Subcutaneous adipose tissue (tissue), 4 donors: ENCODE results near the gene SRRM4. TPM values are rescaled to one million over a fixed set of nuclear protein-coding genes. Genes with fewer than 3 reads are reported as not detected.

Source experiments
- CTCF ChIP-seq: fragments of 450-650 bp; IDR thresholded peaks from one replicate; pipeline ENCODE4 v1.5.1; 2016; ENCODE audit warnings: low read depth, mild to moderate bottlenecking, control low read depth, antibody characterized with exemption, moderate library complexity
- total RNA-seq, 4 donors: library from RNA; depleted of rRNA; stranded (reverse); fragments of >200 nt; gene quantifications; one replicate each; pipeline ENCODE4 v1.1.0, GENCODE V29; 2016

The SRRM4 gene
- total RNA-seq, 4 donors from 2014 or later: not detected

GRCh38 chr12:119206348-119207062 is 225.2 kb downstream of the SRRM4 start:
- no peak for TF ChIP-seq CTCF

- no peak for TF ChIP-seq CTCF
These were observed 225.8 kb downstream of the SRRM4 start for GRCh38 chr12:119207063-119207560.

DNA sequence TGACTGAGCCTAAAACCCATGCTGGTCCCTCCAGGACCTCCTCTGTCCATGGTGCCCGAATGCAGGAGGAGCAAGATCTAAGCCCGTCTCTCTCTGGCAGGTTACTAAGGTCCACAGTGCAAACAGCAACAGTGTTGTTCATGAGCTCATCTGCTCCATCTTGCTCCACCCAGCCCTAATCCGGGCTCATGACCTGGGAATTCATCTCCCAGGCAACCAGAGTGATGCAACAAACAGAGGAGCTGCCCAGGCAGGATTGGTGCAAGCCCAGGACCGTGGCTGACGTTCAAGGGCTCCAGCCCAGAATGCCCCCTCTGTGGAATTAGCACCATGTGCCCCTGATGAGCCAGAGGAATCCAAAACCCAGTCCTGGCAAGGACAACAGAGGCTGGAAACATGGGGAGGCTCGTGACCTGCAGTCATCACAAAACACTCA is 227.3 kb downstream of the SRRM4 start:
- no peak for TF ChIP-seq CTCF

DNA sequence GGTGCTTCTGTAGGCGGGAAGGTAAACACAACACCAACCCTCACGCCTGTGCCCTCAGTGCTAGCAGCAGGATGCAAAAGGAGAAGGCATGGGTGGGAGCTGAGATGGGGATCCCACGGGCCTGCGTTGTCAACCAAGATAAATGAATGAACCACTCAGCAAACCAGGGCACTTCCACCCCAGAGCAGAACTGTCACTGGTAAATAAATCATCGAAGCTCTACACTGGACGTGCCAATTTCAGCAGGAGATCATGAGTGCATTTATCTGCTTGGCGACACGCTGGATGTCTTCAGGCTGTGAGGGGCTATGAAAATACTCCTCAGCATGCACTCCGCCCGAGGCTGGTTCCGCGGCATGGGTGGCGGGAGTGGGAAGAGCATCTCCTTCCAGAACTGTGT is 230.5 kb downstream of the SRRM4 start:
- no peak for TF ChIP-seq CTCF

Other genes starting within 250 kb of the SRRM4 start
- 10 to 100 TPM; 18.9 to 26.9 (median 23.5) TPM for gene HSPB8, start 197.4 kb downstream of the SRRM4 start, total RNA-seq